Liver (tissue), 9 donors: ENCODE results near the gene TRIM38. TPM values are rescaled to one million over a fixed set of nuclear protein-coding genes. Genes with fewer than 3 reads are reported as not detected.

ENCODE experiments used
- DNase-seq: peaks from one replicate; pipeline ENCODE4 v3.0.0-alpha.2; 2017; ENCODE audit warnings: low spot score
- H3K27ac ChIP-seq, 2 donors: one replicate each; pipeline ENCODE4 v1.7.0; 2013; ENCODE audit warnings: inconsistent platforms in 2 of 2, low read length in 2 of 2, control low read depth in 1 of 2, low read depth in 1 of 2, mild to moderate bottlenecking in 1 of 2
- H3K27me3 ChIP-seq, 4 donors: one replicate each; pipeline versions ENCODE4 v1.6.1 to v1.7.0; 2013; ENCODE audit warnings: low read length in 3 of 4, inconsistent platforms in 1 of 4, mild to moderate bottlenecking in 1 of 4, moderate library complexity in 1 of 4; ENCODE audit not compliant: control insufficient read depth in 4 of 4, insufficient read depth in 4 of 4
- H3K36me3 ChIP-seq, 4 donors: one replicate each; pipeline versions ENCODE4 v1.6.1 to v1.7.0; 2013; ENCODE audit warnings: low read length in 3 of 4, mild to moderate bottlenecking in 3 of 4, low read depth in 1 of 4, moderate library complexity in 1 of 4; ENCODE audit not compliant: control insufficient read depth in 4 of 4, insufficient read depth in 3 of 4
- H3K4me1 ChIP-seq, 4 donors: one replicate each; pipeline versions ENCODE4 v1.6.1 to v1.7.0; 2013; ENCODE audit warnings: low read length in 3 of 4, mild to moderate bottlenecking in 3 of 4, moderate library complexity in 1 of 4; ENCODE audit not compliant: control insufficient read depth in 4 of 4, insufficient read depth in 4 of 4
- H3K4me3 ChIP-seq, 3 donors: one replicate each; pipeline versions ENCODE4 v1.6.1 to v1.7.0; 2013; ENCODE audit warnings: low read length in 3 of 3, control low read depth in 1 of 3, low read depth in 1 of 3, mild to moderate bottlenecking in 1 of 3
- H3K9ac ChIP-seq, 2 donors: one replicate each; pipeline ENCODE4 v1.7.0; 2013; ENCODE audit warnings: low read length in 2 of 2, mild to moderate bottlenecking in 2 of 2, moderate library complexity in 2 of 2, control low read depth in 1 of 2, low read depth in 1 of 2
- H3K9me3 ChIP-seq, 4 donors: one replicate each; pipeline versions ENCODE4 v1.6.1 to v1.7.0; 2013; ENCODE audit warnings: low read length in 3 of 4; ENCODE audit not compliant: control insufficient read depth in 4 of 4
- CTCF ChIP-seq: fragments of 150-350 bp; IDR thresholded peaks from 2 replicates; pipeline ENCODE4 v1.5.1; 2017; ENCODE audit warnings: improper control_type of control experiment, low read depth, low read length; ENCODE audit not compliant: missing input control
- EGR1 ChIP-seq, 2 donors: IDR thresholded peaks; 2 replicates each; pipeline ENCODE4 v1.6.1; 2016 to 2018; ENCODE audit warnings: antibody characterized with exemption in 2 of 2, low read depth in 2 of 2
- FOXA1 ChIP-seq: IDR thresholded peaks from 2 replicates; pipeline ENCODE4 v1.6.1; 2016; ENCODE audit warnings: antibody characterized with exemption
- FOXA2 ChIP-seq: IDR thresholded peaks from 2 replicates; pipeline ENCODE4 v1.6.1; 2016; ENCODE audit warnings: antibody characterized with exemption
- GABPA ChIP-seq, 2 donors: IDR thresholded peaks in 1 of 2; conservative IDR thresholded peaks in 1 of 2; 2 replicates each; pipeline ENCODE4 v1.6.1; 2016; ENCODE audit warnings: antibody characterized with exemption in 2 of 2, mild to moderate bottlenecking in 1 of 2, moderate library complexity in 1 of 2
- HNF4A ChIP-seq, 2 donors: conservative IDR thresholded peaks; 2 replicates each; pipeline ENCODE4 v1.6.1; 2016; ENCODE audit warnings: antibody characterized with exemption in 2 of 2, mild to moderate bottlenecking in 2 of 2
- HNF4G ChIP-seq: IDR thresholded peaks from 2 replicates; pipeline ENCODE4 v1.6.1; 2016; ENCODE audit warnings: antibody characterized with exemption
- JUND ChIP-seq, 2 donors: IDR thresholded peaks; 2 replicates each; pipeline ENCODE4 v1.6.1; 2016; ENCODE audit warnings: antibody characterized with exemption in 2 of 2
- NR2F2 ChIP-seq: IDR thresholded peaks from 2 replicates; pipeline ENCODE4 v1.6.1; 2016; ENCODE audit warnings: antibody characterized with exemption
- RAD21 ChIP-seq, 2 donors: IDR thresholded peaks; 2 replicates each; pipeline ENCODE4 v1.6.1; 2016; ENCODE audit warnings: antibody characterized with exemption in 2 of 2, mild to moderate bottlenecking in 2 of 2
- RXRA ChIP-seq, 2 donors: IDR thresholded peaks; 2 replicates each; pipeline ENCODE4 v1.6.1; 2017 to 2018; ENCODE audit warnings: antibody characterized with exemption in 2 of 2, mild to moderate bottlenecking in 1 of 2
- SP1 ChIP-seq: IDR thresholded peaks from 2 replicates; pipeline ENCODE4 v1.6.1; 2018; ENCODE audit warnings: antibody characterized with exemption, mild to moderate bottlenecking
- TAF1 ChIP-seq: conservative IDR thresholded peaks from 2 replicates; pipeline ENCODE4 v1.6.1; 2016; ENCODE audit warnings: antibody characterized with exemption, mild to moderate bottlenecking
- YY1 ChIP-seq: IDR thresholded peaks from 2 replicates; pipeline ENCODE4 v1.6.1; 2016; ENCODE audit warnings: antibody characterized with exemption, mild to moderate bottlenecking
- WGBS: extraction: QIAGEN DNeasy Blood & Tissue Kit; methylation state at CpG from one replicate; pipeline ENCODE4 v1.1.7; 2013; 5-methylcytosine and 5-hydroxymethylcytosine counted together
- polyA plus RNA-seq, 2 donors: library from polyadenylated mRNA; stranded (reverse) in 1 of 2; unstranded in 1 of 2; fragments of 200-250 nt in 1 of 2; fragments of >200 nt in 1 of 2; fragmentation: Nextera tagmentation in 1 of 2; extraction: Ambion mirVana in 1 of 2; gene quantifications; one replicate each; pipeline versions ENCODE4 v1.2.1 to v1.2.3, GENCODE V29; 2013 to 2015
- total RNA-seq, 2 donors: library from RNA; depleted of rRNA; stranded (reverse); fragments of >200 nt; gene quantifications; one replicate each; pipeline ENCODE4 v1.2.3, GENCODE V29; 2014
- TF ChIP-seq, protein P1 (sequence below): IDR thresholded peaks from 2 replicates; pipeline ENCODE4 v1.6.1; 2016; ENCODE audit warnings: antibody characterized with exemption
- TF ChIP-seq, protein P2 (sequence below): IDR thresholded peaks from 2 replicates; pipeline ENCODE4 v1.6.1; 2016; ENCODE audit warnings: antibody characterized with exemption, mild to moderate bottlenecking
- TF ChIP-seq, protein P3 (sequence below): IDR thresholded peaks from 2 replicates; pipeline ENCODE4 v1.6.1; 2016; ENCODE audit warnings: antibody characterized with exemption
- donor health status: healthy.
- donor health status: healthy.
- donor health status: healthy.
- donor health status: healthy.
- donor health status: healthy.

The TRIM38 gene
- total and polyA plus RNA-seq, 4 donors = 1.5 to 3.9 (median 2.9) TPM

DNA sequence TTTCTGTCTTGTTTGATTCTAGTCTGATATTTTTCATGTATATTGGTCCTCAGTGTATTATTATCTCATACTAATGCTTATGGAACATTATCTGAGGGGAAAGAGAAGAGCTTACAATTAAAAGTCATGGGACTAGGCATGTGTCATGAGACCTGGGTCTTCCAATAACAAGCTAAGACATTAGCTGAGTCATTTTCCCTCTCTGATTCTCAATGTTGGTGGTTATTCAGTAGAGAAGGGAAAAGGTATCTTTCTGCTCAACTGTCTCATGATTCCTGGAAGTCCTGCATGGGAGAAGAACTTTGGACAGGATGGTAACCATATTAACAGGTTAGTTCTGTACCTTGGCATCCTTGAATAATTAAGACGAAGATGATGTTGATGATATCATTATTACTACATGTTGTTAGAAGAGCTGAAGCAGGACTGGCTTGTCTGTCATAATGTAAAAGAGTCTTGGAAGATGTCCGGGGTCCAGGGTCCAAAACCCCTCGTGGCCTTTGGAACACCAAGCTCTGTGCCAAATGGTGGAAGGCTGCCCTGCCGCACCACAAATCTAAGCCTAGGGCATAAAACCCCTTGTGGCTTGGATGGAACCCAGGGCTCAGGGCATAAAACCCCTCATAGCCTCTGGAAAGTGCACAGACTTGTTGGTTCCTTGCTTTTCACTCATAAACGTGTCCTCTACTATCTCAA, 19.1 kb downstream of the TRIM38 start:
- WGBS = 94% methylated on average over 5 of the region's 5 CpGs
- no peaks in the 10 kb centered on the region for H3K27me3 ChIP-seq
- no peaks in the 10 kb centered on the region for H3K4me1 ChIP-seq
- TF ChIP-seq SP1 (no peak), HNF4G (no peak), FOXA1 (no peak), HNF4A (conservative IDR thresholded peaks at IDR 0.05) (no peak), JUND (IDR thresholded peaks at IDR 0.05) (no peak), RXRA (IDR thresholded peaks at IDR 0.05) (no peak), CTCF (no peak), RAD21 (IDR thresholded peaks at IDR 0.05) (no peak), EGR1 (IDR thresholded peaks at IDR 0.05; ENCODE audit: low read depth in 2 of 2) (no peak), FOXA2 (no peak), YY1 (no peak), TAF1 (no peak), GABPA (IDR thresholded peaks at IDR 0.05 in 1 of 2, conservative IDR thresholded peaks at IDR 0.05 in 1 of 2) (no peak), NR2F2 (no peak)
- TF ChIP-seq, protein P1, sequence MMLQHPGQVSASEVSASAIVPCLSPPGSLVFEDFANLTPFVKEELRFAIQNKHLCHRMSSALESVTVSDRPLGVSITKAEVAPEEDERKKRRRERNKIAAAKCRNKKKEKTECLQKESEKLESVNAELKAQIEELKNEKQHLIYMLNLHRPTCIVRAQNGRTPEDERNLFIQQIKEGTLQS = no peak
- TF ChIP-seq, protein P2, sequence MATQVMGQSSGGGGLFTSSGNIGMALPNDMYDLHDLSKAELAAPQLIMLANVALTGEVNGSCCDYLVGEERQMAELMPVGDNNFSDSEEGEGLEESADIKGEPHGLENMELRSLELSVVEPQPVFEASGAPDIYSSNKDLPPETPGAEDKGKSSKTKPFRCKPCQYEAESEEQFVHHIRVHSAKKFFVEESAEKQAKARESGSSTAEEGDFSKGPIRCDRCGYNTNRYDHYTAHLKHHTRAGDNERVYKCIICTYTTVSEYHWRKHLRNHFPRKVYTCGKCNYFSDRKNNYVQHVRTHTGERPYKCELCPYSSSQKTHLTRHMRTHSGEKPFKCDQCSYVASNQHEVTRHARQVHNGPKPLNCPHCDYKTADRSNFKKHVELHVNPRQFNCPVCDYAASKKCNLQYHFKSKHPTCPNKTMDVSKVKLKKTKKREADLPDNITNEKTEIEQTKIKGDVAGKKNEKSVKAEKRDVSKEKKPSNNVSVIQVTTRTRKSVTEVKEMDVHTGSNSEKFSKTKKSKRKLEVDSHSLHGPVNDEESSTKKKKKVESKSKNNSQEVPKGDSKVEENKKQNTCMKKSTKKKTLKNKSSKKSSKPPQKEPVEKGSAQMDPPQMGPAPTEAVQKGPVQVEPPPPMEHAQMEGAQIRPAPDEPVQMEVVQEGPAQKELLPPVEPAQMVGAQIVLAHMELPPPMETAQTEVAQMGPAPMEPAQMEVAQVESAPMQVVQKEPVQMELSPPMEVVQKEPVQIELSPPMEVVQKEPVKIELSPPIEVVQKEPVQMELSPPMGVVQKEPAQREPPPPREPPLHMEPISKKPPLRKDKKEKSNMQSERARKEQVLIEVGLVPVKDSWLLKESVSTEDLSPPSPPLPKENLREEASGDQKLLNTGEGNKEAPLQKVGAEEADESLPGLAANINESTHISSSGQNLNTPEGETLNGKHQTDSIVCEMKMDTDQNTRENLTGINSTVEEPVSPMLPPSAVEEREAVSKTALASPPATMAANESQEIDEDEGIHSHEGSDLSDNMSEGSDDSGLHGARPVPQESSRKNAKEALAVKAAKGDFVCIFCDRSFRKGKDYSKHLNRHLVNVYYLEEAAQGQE = no peak
- TF ChIP-seq, protein P3, sequence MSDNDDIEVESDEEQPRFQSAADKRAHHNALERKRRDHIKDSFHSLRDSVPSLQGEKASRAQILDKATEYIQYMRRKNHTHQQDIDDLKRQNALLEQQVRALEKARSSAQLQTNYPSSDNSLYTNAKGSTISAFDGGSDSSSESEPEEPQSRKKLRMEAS = no peak
- no peak for DNase-seq
- no peak overlapping the region for H3K9ac ChIP-seq
- H3K9me3 ChIP-seq = no peaks in the 10 kb centered on the region
- H3K27ac ChIP-seq = no peak overlapping the region
- H3K4me3 ChIP-seq = no peak overlapping the region
- peaks cover 5 to 44% (median 39%) of the 10 kb centered on the region in 4 donors for H3K36me3 ChIP-seq

- Histone ChIP-seq H3K9ac (no peak overlapping the region), H3K36me3 (peaks cover 3 to 32% (median 28%) of the 10 kb centered on the region in 4 donors), H3K4me3 (no peak overlapping the region), H3K27me3 (no peaks in the 10 kb centered on the region), H3K27ac (no peak overlapping the region), H3K9me3 (no peaks in the 10 kb centered on the region), H3K4me1 (no peaks in the 10 kb centered on the region)
- no peak for TF ChIP-seq JUND (IDR thresholded peaks at IDR 0.05)
- 93% methylated on average over 2 of the region's 2 CpGs for WGBS
- DNase-seq = no peak
These were observed 21.7 kb downstream of the TRIM38 start for GRCh38 chr6:25984265-25984664.
